Glomerular endothelial cell (primary cell): ENCODE measurements around the gene TEX48. TPM values are rescaled to one million over a fixed set of nuclear protein-coding genes. Genes with fewer than 3 reads are reported as not detected.

Source experiments
- DNase-seq: peaks from one replicate; pipeline ENCODE4 v3.0.0-alpha.2; 2011; ENCODE audit warnings: low read depth, low spot score; ENCODE audit errors: extremely low read depth
- total RNA-seq: library from RNA; depleted of rRNA; stranded (reverse); fragments of >200 nt; gene quantifications from 2 replicates; pipeline ENCODE4 v1.2.3, GENCODE V29; 2015

Gene TEX48
- total RNA-seq, 1 donor from 2014 or later, result not detected

- DNase-seq, result no peak
Measured at GRCh38 chr9:114669961-114670360, 12.0 kb downstream of the TEX48 start.

GRCh38 chr9:114668146-114668545 is 13.8 kb downstream of the TEX48 start:
- DNase-seq, result no peak

- no peak for DNase-seq
Measured at GRCh38 chr9:114666851-114667250, 15.1 kb downstream of the TEX48 start.

GRCh38 chr9:114666401-114666800 is 15.6 kb downstream of the TEX48 start:
- no peak for DNase-seq

- DNase-seq, result no peak
Measured at GRCh38 chr9:114664181-114664580, 17.8 kb downstream of the TEX48 start.

GRCh38 chr9:114662081-114662989 is 19.7 kb downstream of the TEX48 start:
- DNase-seq, result no peak

GRCh38 chr9:114657705-114658104 is 24.3 kb downstream of the TEX48 start, which contains the start of gene TEX53:
Gene TEX53 (minus strand): TSS chr9:114657805. CDS start chr9:114657774, 31 bp downstream.
- DNase-seq, result no peak

GRCh38 chr9:114656301-114656700 is 25.7 kb downstream of the TEX48 start:
- DNase-seq, result no peak

- no peak for DNase-seq
Measured at GRCh38 chr9:114655689-114656088, 26.3 kb downstream of the TEX48 start.

- DNase-seq, result no peak
Measured at GRCh38 chr9:114653556-114654159, 28.3 kb downstream of the TEX48 start.

GRCh38 chr9:114652776-114653555 is 29.0 kb downstream of the TEX48 start:
- no peak for DNase-seq

GRCh38 chr9:114643896-114644295 is 38.1 kb downstream of the TEX48 start:
- DNase-seq, result no peak

- no peak for DNase-seq
Measured at GRCh38 chr9:114643001-114643400, 39.0 kb downstream of the TEX48 start.

GRCh38 chr9:114641967-114642366 is 40.0 kb downstream of the TEX48 start:
- DNase-seq, result no peak

- DNase-seq, result no peak
Measured at GRCh38 chr9:114638404-114638803, 43.6 kb downstream of the TEX48 start.

GRCh38 chr9:114634387-114634786 is 47.6 kb downstream of the TEX48 start:
- no peak for DNase-seq

GRCh38 chr9:114633438-114634089 is 48.4 kb downstream of the TEX48 start:
- no peak for DNase-seq

- no peak for DNase-seq
Measured at GRCh38 chr9:114631166-114631565, 50.8 kb downstream of the TEX48 start.

GRCh38 chr9:114629563-114630090 is 52.4 kb downstream of the TEX48 start:
- DNase-seq, result no peak

- DNase-seq, result no peak
Measured at GRCh38 chr9:114627553-114627952, 54.4 kb downstream of the TEX48 start.
